T-helper 1 cell (primary cell): ENCODE measurements around the gene ACSL5.
A peak's percentile ranks its signal among the peaks of the same experiment; 100 is the strongest.
"Not testable (repeated sequence)": the region's sequence is repeated elsewhere in the genome, so short reads cannot be mapped to it uniquely, and the experiment has no call there.

Source experiments
- DNase-seq, 5 donors: peaks; one replicate each; pipeline ENCODE4 v3.0.0-alpha.2; 2012 to 2020

The ACSL5 gene

GRCh38 chr10:112424651-112425050 lies 50.7 kb downstream of the ACSL5 start:
- no peak for DNase-seq

- DNase-seq = no peak
Observed at GRCh38 chr10:112426111-112426510, 52.2 kb downstream of the ACSL5 start.

- DNase-seq = no peak
Observed at GRCh38 chr10:112429147-112429546, 55.2 kb downstream of the ACSL5 start.

- no peak for DNase-seq
Observed at GRCh38 chr10:112429654-112430230, 55.8 kb downstream of the ACSL5 start.

GRCh38 chr10:112433136-112433535 lies 59.2 kb downstream of the ACSL5 start:
- no peak for DNase-seq

- DNase-seq = peak in 1 of 5 donors; percentile 32
Observed at GRCh38 chr10:112434988-112435619, 61.2 kb downstream of the ACSL5 start.

GRCh38 chr10:112438356-112438755 lies 64.4 kb downstream of the ACSL5 start:
- no peak for DNase-seq

GRCh38 chr10:112441520-112441919 lies 67.6 kb downstream of the ACSL5 start:
- no peak for DNase-seq

GRCh38 chr10:112442063-112442462 lies 68.1 kb downstream of the ACSL5 start:
- DNase-seq = peak in 1 of 5 donors; percentile 38

GRCh38 chr10:112446055-112446854 lies 72.3 kb downstream of the ACSL5 start:
- DNase-seq = peak in 1 of 5 donors; percentile 12

GRCh38 chr10:112446855-112447619 lies 73.1 kb downstream of the ACSL5 start, which contains the start of the genes VTI1A and ZDHHC6:
Gene VTI1A (plus strand): TSS chr10:112447215. CDS start chr10:112447374, 159 bp downstream.
Gene ZDHHC6 (minus strand): TSS chr10:112446914. CDS start chr10:112445436, 1,478 bp downstream.
- peak; percentile 64 to 85 (median 76) for DNase-seq

- DNase-seq = no peak
Observed at GRCh38 chr10:112447620-112447928, 73.7 kb downstream of the ACSL5 start.

- no peak for DNase-seq
Observed at GRCh38 chr10:112448888-112449287, 75.0 kb downstream of the ACSL5 start.

GRCh38 chr10:112454910-112455779 lies 81.2 kb downstream of the ACSL5 start:
- no peak for DNase-seq

GRCh38 chr10:112456533-112456932 lies 82.6 kb downstream of the ACSL5 start:
- no peak for DNase-seq

GRCh38 chr10:112460366-112460765 lies 86.5 kb downstream of the ACSL5 start:
- no peak for DNase-seq

- DNase-seq = peak in 1 of 5 donors; percentile 89
Observed at GRCh38 chr10:112461029-112461887, 87.3 kb downstream of the ACSL5 start.

GRCh38 chr10:112464074-112464473 lies 90.2 kb downstream of the ACSL5 start:
- DNase-seq = not testable (repeated sequence)

GRCh38 chr10:112465299-112465883 lies 91.5 kb downstream of the ACSL5 start:
- DNase-seq = peak in 1 of 5 donors; percentile 28

- no peak for DNase-seq
Observed at GRCh38 chr10:112466802-112467201, 92.9 kb downstream of the ACSL5 start.
